Tongue (tissue), 2 donors: ENCODE results near the gene RASEF. TPM values are rescaled to one million over a fixed set of nuclear protein-coding genes. Genes with fewer than 3 reads are reported as not detected.
"Not testable (repeated sequence)": the region's sequence is repeated elsewhere in the genome, so short reads cannot be mapped to it uniquely, and the experiment has no call there.

Source experiments
- DNase-seq: peaks from one replicate; pipeline ENCODE4 v3.0.0-alpha.2; 2015
- total RNA-seq: library from RNA; depleted of rRNA; stranded (reverse); fragments of >200 nt; gene quantifications from one replicate; pipeline ENCODE4 v1.2.3, GENCODE V29; 2014

Gene RASEF
- 5.5 TPM for total RNA-seq

DNA sequence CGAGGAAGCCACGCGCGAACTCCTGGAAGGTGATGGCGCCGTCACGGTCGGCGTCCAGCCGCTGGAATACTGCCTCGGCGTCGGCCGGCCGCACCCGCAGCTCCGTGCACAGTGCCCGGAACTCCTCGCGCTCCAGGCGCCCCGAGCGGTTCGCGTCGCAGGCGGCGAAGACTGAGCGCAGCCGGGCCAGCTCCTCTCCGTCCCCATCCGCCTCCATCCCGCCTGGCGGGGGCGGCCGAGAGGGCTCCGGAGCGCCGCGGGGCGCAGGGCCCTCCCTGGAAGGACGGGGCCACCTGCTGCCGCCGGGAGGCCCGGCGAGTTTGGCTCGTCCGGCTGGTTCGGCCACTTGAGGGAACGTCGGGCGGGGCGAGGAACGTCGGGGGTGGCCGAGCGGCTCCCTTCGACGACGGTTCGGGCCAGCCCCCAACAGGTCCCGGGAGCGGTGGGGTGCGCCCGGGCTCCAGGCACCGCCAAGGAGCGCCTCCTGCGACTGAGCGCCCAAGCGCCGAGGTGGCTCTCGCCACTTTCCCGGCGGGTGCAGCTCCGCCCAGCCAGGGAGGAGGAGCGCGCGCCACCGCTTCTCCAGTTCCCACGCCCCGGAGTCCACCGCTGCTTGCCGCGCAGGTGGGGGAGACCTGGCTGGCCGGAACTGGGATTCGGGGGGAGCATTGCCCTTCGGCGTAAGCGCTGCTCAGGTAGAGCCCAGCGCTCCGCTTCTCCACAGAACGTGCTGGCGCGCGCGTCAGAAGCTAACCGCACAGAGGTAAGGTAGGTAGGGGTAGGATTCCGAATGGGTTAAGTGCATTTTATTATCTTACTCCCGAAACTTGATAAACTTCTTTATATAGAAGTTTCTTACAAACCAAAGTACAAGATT, at the start of gene RASEF:
Gene RASEF (minus strand): TSS at position 492 of the 877 bp plus-strand sequence. CDS start 275 bp downstream, at position 217.
- peak; percentile 59 for DNase-seq

DNA sequence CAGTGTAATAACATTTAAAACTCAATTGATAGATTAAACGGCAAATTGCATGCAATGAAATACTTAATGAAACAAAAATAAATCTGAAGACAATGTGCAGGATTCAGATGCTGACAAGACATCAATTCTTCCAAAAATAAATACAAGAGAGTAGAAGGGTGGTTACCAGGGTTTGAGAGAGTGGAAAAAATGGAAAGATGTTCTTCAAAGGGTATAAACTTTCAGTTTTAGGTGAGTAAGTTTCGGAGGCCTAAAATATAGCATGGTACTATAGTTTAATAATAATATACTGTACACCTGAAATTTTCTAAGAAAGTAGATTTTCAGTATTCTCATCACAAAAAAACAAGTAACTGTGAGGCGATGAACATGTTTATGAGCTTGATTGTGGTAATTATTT, 48.2 kb upstream of the RASEF start:
- no peak for DNase-seq

DNA sequence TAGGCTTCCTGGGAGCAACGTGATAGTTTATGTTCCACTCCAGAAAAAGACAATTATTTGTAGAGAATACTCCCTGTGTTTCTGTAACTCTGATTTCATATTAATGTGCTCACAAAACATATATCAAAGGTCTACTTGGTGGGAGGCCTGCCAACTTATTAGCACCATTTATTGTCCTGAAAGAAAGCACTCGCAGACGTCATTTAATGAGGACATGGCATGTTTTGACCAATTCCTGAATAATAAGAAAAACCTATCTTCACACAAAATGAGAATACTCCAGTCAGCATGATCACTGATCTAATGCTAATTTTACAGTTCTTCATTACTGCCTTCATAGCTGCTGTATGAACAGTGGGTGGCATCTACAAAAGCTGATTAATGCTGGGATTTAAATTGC, 46.4 kb upstream of the RASEF start:
- DNase-seq, result no peak

DNA sequence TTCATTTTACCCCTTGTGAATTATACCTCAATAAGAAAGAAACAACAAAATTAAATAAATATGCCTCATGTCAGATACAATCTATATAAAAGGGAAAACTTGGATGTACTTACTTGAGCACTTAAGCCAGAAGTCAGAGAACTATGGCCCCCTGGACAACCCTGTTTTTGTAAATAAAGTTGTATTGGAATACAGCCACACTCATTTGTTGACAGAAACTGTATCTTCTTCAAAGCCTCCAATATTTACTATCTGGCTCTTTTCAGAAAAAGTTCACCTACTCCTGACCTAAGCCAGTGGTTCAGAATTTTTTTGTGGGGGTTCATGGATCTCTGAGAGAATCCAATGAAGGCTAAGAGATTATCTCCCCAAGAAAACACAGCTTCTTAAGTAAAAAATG, 45.3 kb upstream of the RASEF start:
- DNase-seq, result no peak

DNA sequence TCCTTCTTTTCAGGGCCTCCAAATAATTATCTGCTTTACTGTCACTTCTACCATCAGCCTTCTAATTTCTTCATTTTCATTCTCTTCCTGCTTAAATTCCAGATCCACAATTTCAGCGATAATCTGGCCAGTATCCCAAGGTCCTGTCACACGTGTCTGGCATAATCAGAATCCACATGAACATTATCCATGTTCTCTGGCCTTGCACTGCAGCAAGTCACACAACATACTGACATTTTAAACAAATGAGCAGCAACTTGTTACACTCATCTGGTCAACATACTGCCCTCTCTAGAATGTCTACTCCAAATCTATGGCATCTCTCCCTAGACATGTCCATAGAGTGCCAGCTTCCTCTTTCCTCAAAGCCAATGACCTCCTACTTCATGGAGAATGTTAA, 43.8 kb upstream of the RASEF start:
- DNase-seq, result no peak

DNA sequence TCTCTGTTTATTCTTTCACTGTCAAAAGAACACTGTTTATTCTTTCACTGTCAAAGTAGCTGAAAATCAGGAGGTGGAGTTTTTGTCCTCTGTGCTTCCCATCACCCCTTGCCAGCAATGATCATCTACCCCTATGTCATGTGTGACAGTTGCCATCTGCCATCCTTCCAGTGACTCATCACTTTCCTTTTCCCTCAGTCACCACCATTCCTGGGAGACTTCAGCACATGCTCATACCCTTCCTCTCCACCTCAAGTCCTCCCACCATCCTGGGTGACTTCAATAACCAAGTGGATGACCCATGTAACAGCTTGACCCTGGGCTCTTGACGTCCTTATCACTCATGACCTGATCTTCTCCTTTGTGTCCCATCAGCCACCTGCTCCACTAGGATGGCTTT, 43.3 kb upstream of the RASEF start:
- no peak for DNase-seq

DNA sequence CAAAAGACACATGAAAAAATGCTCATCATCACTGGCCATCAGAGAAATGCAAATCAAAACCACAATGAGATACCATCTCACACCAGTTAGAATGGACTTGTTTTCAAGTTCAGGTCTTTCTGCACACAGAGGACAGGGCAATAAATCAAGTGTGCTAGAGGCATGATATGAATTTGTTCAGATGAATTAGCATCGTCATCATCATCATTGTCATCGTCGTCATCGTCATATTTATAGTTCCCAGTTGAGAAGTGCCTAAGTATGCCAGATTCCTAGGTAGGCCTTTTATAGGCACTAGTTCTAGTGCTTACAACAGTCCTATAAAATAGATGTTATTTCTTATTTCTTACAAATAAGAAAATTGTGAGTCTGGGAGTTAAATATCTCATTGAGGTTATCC, 34.7 kb upstream of the RASEF start:
- DNase-seq, result no peak

DNA sequence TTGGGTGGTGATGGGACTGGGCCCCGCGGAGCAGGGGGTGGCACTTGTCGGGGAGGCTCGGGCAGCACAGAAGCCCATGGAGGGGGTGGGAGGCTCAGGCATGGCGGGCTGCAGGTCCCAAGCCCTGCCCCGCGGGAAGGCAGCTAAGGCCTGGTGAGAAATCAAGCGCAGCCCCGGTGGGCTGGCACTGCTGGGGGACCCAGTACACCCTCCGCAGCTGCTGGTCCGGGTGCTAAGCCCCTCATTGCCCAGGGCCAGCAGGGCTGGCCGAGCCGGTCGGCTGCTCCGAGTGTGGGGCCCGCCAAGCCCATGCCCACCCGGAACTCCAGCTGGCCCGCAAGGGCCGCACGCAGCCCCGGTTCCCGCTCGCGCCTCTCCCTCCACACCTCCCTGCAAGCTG, 30.4 kb upstream of the RASEF start:
- not testable (repeated sequence) for DNase-seq

DNA sequence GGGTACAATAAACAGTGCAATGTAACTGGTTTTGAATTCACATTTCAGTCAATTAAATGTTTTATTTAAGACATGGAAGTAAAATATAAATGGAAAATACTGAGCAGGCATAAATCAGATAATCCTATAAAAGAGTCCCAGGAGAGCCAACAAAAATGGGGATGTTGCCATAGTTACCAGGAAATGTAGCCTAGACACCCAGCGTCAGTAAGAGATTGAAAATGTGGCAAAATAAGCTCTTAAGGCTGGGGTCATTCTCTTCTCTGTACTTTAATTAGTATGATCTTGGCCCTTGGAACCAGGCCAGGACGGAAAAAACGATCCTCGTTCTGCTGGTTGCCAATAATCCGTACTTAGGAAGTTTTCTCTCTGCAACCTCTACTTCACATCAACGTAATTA, 18.9 kb upstream of the RASEF start:
- no peak for DNase-seq

DNA sequence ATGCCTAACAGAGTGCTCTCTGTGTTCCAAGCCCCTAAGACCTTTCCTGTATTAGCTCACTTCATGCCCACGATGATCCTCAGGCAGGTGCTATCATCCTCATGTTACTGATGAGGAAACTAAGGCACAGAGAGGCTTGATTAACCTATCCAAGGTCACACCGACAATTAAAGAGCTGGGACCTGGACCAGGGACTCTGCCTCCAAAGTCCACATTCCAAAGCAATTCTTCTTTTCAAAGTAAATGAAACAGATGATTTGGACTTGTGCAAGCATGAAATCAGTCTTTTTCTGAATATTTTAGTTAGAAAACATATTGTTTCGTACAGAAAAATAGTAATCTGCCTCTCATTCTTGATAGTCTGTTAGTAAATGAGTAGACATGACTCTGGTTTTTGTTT, 18.1 kb upstream of the RASEF start:
- DNase-seq, result no peak

DNA sequence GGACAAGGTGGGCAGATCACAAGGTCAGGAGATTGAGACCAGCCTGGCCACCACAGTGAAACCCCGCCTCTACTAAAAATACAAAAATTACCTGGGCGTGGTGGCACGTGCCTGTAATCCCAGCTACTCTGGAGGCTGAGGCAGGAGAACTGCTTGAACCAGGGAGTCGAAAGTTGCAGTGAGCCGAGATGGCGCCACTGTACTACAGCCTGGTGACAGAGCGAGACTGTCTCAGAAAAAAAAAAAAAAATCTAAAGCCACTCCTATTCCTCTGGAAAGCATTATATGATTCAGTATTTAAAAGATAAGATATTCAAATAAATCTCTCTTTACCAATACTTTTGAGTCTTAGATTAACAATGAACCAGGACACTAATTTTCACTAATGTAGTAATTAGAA, 13.0 kb upstream of the RASEF start:
- DNase-seq, result not testable (repeated sequence)

DNA sequence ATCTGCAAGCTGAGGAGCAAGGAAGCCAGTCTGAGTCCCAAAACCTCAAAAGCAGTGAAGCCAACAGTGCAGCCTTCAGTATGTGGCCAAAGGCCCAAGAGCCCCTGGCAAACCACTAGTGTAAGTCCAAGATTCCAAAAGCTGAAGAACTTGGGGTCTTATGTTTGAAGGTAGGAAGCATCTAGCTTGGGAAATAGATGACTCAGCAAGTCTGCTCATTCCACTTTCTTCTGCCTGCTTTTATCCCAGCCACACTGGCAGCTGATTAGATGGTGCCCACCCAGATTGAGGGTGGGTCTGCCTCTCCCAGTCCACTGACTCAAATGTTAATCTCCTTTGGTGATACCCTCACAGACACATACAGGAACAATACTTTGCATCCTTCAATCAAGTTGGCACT, 9.6 kb upstream of the RASEF start:
- DNase-seq, result not testable (repeated sequence)

DNA sequence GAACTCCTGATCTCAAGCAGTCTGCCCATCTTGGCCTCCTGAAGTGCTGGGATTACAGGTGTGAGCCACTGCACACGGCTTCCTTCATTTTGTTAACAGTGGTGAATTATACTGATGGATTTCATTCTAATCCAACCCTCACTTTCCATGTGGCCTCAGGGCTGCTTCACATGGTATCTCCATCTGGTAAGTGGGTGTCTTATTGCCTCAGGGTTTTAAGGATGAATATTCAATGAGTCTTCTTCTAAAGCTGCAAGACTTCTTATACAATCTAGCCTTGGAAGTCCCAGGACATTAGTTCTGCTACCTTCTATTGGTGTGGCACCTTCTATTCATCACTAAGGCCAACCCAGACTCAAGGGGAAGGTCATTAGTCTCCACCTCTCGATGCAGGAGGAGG, 8.7 kb upstream of the RASEF start:
- no peak for DNase-seq

DNA sequence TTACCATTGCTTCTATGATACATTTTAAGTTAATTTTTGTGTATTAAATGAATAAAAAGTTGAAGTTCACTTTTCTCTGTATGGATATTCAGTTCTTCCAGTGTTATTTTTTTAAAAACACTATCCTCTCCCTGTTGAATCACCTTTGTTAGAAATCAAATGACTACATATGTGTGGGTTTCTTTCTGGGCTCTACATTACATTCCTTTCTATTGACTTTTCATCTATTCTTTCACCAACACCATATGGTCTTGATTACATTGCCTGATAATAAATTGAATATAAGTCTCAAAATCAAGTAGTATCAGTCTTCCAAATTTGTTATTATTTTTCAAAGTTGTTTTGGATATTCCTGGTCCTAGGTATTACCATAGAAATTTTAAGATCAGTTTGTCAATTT, 7.3 kb upstream of the RASEF start:
- DNase-seq, result no peak

DNA sequence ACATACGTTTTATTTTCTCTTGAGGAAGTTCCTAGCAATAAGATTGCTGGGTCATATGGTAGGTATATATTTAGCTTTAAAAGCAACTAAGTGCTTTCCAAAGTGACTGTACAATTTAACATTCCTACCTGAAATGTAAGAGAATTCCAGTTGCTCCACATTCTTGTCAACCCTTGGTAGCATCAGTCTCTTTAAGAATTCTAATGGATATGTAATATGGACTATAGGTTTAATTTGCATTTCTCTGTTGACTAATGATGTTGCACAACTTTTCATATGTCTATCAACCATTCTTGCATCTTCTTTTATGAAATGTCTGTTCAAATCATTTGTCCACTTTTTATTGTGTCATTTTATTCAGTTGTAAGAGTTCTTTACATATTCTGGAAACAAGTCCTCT, 6.7 kb upstream of the RASEF start:
- no peak for DNase-seq

DNA sequence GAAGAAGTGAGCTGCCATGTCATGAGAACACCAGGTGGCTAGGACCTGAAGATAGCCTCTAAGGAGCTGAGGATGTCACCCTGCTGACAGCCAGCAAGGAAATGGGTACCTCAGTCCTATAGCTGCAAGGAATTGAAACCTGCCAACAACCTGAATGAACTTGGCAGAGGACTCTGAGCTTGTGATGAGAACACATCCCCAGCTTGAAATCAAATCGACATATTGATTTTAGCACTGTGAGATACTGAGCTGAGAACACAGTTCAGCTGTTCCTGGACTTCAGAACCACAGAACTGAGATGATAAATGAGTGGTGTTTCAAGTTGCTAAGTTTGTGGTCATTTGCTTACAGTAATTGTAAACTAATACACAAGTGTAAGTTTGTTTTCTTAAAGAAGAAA, 5.5 kb upstream of the RASEF start:
- no peak for DNase-seq

DNA sequence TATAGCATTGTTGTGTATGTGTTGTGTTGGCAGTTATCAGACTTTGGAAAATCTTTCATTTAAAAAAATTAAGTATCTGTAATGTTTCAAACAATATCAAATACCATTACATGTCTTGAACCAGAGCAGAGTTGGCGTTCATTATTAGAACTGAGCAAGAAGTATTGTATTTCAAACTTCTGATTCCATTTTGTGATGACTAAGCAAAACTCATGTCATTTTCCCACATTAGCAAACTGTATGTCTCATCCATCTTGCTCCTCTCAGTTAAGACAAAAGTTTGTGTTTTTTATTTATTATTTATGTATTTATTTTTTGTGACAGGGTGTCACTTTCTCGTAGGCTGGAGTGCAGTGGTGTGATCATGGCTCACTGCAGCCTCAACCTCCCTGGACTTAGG, 4.6 kb upstream of the RASEF start:
- DNase-seq, result no peak

DNA sequence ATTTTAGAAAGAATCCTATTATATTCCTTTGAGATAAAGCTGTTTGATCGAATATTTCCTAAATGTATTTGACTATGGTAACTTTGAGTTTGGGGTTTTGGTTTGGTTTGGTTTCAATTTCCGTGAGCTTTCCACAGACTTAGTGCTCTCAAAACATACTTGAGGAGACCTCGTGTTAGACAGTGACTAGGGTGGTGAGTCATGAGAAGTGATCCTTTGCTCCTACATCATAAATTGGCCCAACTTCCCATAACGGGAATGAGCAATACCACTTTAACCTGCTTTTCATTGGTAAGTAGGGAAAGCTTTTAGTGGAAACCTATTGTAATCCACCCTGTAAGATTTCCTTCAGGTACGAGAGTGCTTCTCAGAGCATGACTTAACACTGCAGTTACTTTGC, 3.8 kb upstream of the RASEF start:
- no peak for DNase-seq

DNA sequence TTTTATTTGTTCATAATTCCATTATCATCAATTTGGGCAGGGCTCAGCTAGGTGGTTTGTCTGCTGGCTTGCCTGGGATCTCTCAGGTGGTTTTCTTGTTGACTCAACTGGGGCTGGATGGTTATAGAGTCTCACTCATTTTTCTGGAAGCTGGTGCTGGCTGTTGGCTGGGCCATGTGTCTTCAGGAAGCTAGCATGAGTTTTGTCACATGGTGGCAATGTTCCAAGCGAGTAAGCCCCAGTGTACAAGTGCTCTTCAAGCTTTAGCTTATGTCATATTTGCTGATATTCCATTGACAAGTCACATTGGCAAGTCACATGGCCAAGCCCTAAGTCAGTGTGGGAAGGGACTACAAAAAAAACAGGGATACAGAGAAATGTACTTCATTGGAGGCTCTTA, 2.3 kb upstream of the RASEF start:
- DNase-seq, result no peak

DNA sequence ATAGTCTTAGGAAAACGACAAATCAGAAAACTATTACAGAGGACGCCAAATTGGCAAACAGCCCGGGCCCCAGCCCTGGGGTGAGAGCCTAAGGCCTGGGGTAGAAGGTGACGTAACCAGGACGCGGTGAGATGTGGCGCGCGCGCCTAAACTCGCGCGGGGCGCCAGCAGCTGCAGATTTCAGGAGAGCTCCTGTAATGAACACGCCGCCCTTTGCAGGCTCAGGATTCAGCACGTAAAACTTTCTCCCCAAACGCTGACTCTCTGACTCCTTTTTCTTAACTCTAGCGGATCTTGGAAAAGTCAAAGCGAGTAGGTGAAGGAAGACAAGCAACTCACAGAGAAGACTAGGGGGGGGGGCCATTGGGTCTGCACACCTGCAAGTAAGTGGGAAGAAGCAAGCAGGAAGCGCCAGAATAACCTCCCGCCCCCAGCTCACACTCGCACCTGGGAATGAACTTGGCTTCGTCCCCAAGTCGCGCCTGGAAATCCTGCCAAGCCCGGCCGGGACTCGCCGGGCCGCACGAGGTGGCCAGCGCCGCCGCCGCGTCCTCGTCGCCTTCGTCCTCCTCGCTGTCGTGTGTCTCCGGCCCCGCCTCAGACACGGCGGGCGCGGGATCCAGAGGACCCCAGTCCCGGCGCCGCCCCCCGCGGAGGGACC, 822 bp downstream of the RASEF start:
- peak; percentile 69 for DNase-seq

DNA sequence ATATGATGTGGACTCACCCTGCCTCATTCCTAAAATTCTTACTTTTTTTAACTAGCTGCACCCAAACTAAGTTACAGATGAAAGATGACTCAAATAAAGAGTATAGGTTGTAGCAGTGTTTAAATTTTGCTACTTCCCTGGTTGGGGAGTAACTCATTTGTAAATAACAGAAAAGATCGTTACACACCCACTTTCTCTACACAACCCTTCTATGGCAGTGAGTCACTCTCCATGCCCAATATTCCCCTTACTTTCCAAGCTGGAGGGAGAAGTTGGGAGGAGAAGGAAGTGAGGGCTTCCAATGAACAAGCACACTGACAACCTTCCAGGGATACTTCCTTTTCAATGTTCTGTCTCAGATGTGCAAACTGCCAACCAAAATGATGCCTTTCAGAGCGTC, 1.9 kb downstream of the RASEF start:
- peak; percentile 11 for DNase-seq

DNA sequence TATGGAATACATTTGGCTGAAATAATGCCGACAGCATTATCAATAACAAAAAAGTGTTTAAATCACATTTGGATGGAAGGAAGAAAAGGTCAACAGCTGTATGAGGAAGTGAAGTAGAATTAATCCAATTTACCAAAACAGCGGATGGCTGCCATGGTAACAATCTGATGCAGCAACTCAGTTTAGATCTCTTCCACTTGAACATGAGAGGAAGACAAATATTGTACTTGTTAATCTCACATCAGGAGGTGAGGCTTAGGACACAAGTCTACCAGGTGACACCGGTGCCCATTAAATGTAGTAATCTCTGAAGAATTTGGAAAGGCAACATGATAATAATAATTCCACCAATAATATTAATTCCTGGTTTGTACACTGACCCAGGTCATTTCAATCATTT, 2.4 kb downstream of the RASEF start:
- DNase-seq, result peak; percentile 50

DNA sequence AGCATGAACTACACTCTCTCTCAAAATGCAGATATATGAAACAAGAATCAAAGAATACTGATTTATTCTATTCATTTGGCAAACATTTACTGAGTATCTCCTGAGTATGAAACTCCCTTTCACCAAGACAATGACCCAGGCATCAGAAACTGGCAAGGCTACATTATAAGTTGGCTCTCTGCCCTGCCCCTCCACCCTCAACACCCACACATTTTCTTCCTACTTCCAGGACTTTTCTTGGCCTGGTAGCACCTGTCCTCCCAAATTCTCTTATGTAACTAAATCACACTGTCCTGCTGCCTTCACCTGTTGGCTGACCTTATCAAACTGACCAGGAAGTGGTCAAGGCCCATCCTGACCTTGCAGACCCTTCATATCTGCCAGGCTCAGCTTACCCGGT, 3.5 kb downstream of the RASEF start:
- no peak for DNase-seq

DNA sequence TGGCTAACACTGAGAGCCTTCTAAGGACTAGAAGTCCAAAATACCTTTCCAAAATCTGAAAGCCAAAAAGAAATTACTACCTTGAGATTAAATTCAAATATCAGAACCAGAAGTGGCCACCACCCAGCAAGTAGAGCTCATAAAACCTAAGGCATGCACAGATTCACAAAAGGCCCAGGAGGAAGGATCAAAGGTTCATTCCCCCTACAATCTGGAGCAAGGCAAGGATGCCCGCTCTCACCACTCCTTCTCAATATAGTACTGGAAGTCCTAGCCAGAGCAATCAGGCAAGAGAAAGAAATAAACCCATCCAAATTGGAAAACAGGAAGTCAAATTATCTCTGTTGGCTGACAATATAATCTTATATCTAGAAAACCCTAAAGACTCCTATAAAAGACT, 6.0 kb downstream of the RASEF start:
- DNase-seq, result no peak
